GM23248 (cell line): ENCODE measurements around the gene OVOL1. TPM values are rescaled to one million over a fixed set of nuclear protein-coding genes. Genes with fewer than 3 reads are reported as not detected.

ENCODE experiments used
- DNase-seq: peaks from one replicate; pipeline ENCODE4 v3.0.0-alpha.2; 2015
- H2AFZ ChIP-seq: fragments of 200-600 bp; sonication (generic); 2 replicates; pipeline ENCODE4 v1.6.1; 2016; ENCODE audit warnings: antibody characterized with exemption
- H3F3A ChIP-seq: fragments of 200-600 bp; sonication (generic); 2 replicates; pipeline ENCODE4 v1.6.1; 2016; ENCODE audit warnings: mild to moderate bottlenecking, antibody characterized with exemption, mixed run types; ENCODE audit not compliant: insufficient read depth
- H3K27ac ChIP-seq: fragments of 200-600 bp; sonication (generic); 2 replicates; pipeline ENCODE4 v1.5.1; 2016; ENCODE audit warnings: mild to moderate bottlenecking
- H3K27me3 ChIP-seq: fragments of 200-600 bp; sonication (generic); replicated peaks from 2 replicates; pipeline ENCODE4 v1.6.1; 2016; ENCODE audit warnings: mild to moderate bottlenecking; ENCODE audit not compliant: insufficient read depth
- H3K36me3 ChIP-seq: fragments of 200-600 bp; sonication (generic); 2 replicates; pipeline ENCODE4 v1.6.1; 2016; ENCODE audit warnings: low read depth, mild to moderate bottlenecking
- H3K4me1 ChIP-seq: fragments of 200-600 bp; sonication (generic); 2 replicates; pipeline ENCODE4 v1.6.1; 2016; ENCODE audit warnings: mild to moderate bottlenecking; ENCODE audit not compliant: insufficient read depth
- H3K4me2 ChIP-seq: fragments of 200-600 bp; sonication (generic); one replicate; pipeline ENCODE4 v1.6.1; 2016; ENCODE audit warnings: mild to moderate bottlenecking; ENCODE audit not compliant: unreplicated experiment
- H3K4me3 ChIP-seq: fragments of 200-600 bp; sonication (generic); 2 replicates; pipeline ENCODE4 v1.5.1; 2016; ENCODE audit warnings: mild to moderate bottlenecking
- H3K79me2 ChIP-seq: fragments of 200-600 bp; sonication (generic); 2 replicates; pipeline ENCODE4 v1.6.1; 2016; ENCODE audit warnings: mild to moderate bottlenecking; ENCODE audit not compliant: insufficient read depth
- H3K9ac ChIP-seq: fragments of 200-600 bp; sonication (generic); 2 replicates; pipeline ENCODE4 v1.6.1; 2016; ENCODE audit warnings: mild to moderate bottlenecking
- H3K9me2 ChIP-seq: fragments of 200-600 bp; sonication (generic); 2 replicates; pipeline ENCODE4 v1.6.1; 2016; ENCODE audit warnings: mixed run types, mild to moderate bottlenecking, moderate library complexity; ENCODE audit not compliant: insufficient read depth
- H3K9me3 ChIP-seq: fragments of 200-600 bp; sonication (generic); one replicate; pipeline ENCODE4 v1.6.1; 2017; ENCODE audit warnings: low read depth
- H4K20me1 ChIP-seq: fragments of 200-600 bp; sonication (generic); 2 replicates; pipeline ENCODE4 v1.6.0; 2016; ENCODE audit not compliant: insufficient read depth
- EZH2 ChIP-seq: fragments of 200-600 bp; sonication (generic); IDR thresholded peaks from 2 replicates; pipeline ENCODE4 v1.6.1; 2018; ENCODE audit warnings: antibody characterized with exemption, mild to moderate bottlenecking; ENCODE audit not compliant: insufficient read depth, poor library complexity, severe bottlenecking
- EZH2phosphoT487 ChIP-seq: fragments of 200-600 bp; sonication (generic); IDR thresholded peaks from 2 replicates; pipeline ENCODE4 v1.6.1; 2018; ENCODE audit warnings: antibody characterized with exemption, moderate library complexity, mild to moderate bottlenecking, low read depth; ENCODE audit not compliant: insufficient read depth
- WGBS, 2 experiments: methylation state at CpG; one replicate each; pipeline ENCODE4 v1.1.6; 2015 to 2017; ENCODE audit warnings: low lambda C conversion rate in 2 of 2, low coverage in 1 of 2; ENCODE audit errors: missing lambda C conversion rate in 2 of 2; 5-methylcytosine and 5-hydroxymethylcytosine counted together
- in situ Hi-C: fragments of 300-500 bp; cut with MboI; formaldehyde crosslinking; loops from 2 replicates; pipeline ENCODE4 v1.15.0; 2020
- polyA plus RNA-seq: library from polyadenylated mRNA; unstranded; fragments of >200 nt; fragmentation: Nextera tagmentation; extraction: Ambion mirVana; gene quantifications from 2 replicates; pipeline ENCODE4 v1.2.1, GENCODE V29; 2016
- total RNA-seq: library from RNA; depleted of rRNA; stranded (reverse); fragments of >200 nt; shearing (Covaris generic); gene quantifications from 2 replicates; pipeline ENCODE4 v1.2.3, GENCODE V29; 2014; rRNA removed

OVOL1 gene
- total RNA-seq (not detected in 2 replicates), polyA plus RNA-seq (not detected in 2 replicates)

DNA sequence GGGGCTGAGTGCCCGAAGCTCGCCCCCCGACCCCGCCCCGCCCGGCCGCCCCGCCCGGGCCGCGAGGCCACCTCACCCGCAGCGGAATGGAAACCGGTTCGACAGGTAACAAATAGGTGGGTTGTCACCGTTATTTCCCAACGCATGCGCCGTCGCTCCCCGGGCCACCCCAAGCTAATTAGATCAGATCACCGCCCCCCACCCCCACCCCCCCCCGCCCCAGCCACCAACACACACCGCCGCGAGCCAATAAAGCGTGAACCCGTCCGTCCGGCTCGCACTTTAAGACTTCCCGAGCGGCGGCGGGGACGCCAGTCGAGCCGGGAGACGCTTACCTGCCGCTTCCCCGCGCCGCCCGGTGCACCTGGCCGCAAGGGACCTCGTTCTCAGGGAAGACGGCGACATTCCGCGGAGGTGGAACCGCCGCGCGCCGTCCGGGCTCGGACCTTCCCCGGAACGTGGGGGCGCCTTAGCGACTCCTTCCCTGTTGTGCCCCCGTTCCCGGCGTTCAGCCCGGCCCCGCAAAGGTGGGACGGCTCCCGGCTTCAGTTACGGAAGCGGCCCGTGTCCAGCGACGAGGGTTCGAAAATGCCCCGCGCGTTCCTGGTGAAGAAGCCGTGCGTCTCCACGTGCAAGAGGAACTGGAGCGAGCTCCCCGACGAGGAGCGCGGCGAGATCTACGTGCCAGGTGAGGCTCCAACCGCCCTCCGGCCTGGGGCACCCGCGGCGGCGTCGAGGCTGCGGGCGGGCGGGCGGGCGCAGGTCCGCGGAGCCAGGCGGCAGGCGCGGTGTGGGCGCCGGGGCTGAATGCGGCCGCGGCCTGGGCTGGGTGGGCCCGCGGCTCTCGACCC lies at the start of gene OVOL1:
TSS of gene OVOL1 (plus strand) at position 278 of the 851 bp plus-strand sequence. CDS start at position 589, 311 bp downstream.
- Histone ChIP-seq H3K9ac (no peak within 1 kb of the TSS), H3K4me1 (no peaks in the 10 kb centered on the region), H2AFZ (no peak within 1 kb of the TSS), H4K20me1 (no peaks in the 10 kb centered on the region), H3K27me3 (peaks cover 31% of the 10 kb centered on the region), H3K9me3 (no peaks in the 10 kb centered on the region), H3K4me3 (peak within 1 kb of the TSS; percentile 29; the same call in 1 of the 2 replicates), H3K9me2 (no peaks in the 10 kb centered on the region), H3K79me2 (no peaks in the 10 kb centered on the region), H3F3A (0 out of 2 replicates have a peak, but pooled peaks cover 3% of the 10 kb centered on the region), H3K27ac (no peak within 1 kb of the TSS), H3K4me2 (peak within 1 kb of the TSS; percentile 32), H3K36me3 (no peaks in the 10 kb centered on the region)
- in situ Hi-C loops = no loop called here
- DNase-seq = no peak
- 2% methylated on average over 63 to 74 of the region's 112 CpGs for WGBS, 2 experiments
- TF ChIP-seq EZH2 (peak; percentile 56), EZH2phosphoT487 (peak; percentile 65; the same call in 1 of the 2 replicates)

DNA sequence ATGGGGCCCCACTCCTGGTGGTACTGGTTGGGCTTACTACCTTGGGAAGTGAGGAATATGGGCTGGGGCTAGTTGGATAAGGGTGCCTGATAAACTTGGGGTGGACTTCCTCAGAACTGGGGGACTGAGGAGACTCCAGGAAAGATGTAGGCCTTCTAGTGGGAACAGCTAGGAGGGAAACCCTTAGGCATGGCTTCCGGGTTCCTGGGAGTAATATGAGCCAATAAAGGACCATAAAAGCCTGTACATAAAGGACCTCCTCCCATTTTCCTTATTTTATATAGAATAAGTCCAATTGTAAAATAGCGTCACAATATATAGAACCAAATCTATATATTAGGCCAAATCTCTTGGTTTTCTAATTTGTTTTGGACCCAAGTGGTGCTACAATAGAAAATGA lies 47.8 kb upstream of the OVOL1 start:
- Histone ChIP-seq H3K9ac (no peak overlapping the region), H3K27ac (no peak overlapping the region), H3K9me3 (no peaks in the 10 kb centered on the region), H3F3A (no peaks in the 10 kb centered on the region), H4K20me1 (no peaks in the 10 kb centered on the region), H3K4me1 (no peaks in the 10 kb centered on the region), H3K9me2 (no peaks in the 10 kb centered on the region), H3K27me3 (peaks cover 3% of the 10 kb centered on the region), H3K79me2 (no peaks in the 10 kb centered on the region), H3K4me2 (no peak overlapping the region), H2AFZ (no peak overlapping the region), H3K4me3 (no peak overlapping the region), H3K36me3 (no peaks in the 10 kb centered on the region)
- WGBS, 2 experiments = 51 to 68% methylated on average over 2 of the region's 2 CpGs
- no peak for DNase-seq
- in situ Hi-C loops = no loop called here
- no peak for TF ChIP-seq EZH2
- no peak for TF ChIP-seq EZH2phosphoT487

DNA sequence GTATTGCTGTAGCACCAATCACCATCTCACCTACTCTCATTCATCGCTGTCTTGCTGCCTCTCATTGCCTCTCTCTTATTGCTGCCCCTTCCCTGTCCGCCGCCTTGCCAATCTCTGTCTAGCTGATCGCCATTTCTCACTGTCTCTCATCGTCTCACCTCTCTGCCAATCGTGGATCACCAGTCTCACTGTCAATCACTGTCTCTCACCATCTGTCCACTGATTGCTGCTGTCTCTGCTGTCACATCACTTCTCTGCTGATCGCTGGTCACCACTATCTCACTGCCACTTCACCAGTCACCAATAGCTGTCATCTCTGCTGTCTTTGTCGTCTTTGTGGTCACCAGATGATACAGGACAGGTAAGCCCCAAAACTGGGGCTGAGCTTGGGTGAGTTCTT lies 45.7 kb upstream of the OVOL1 start:
- TF ChIP-seq EZH2phosphoT487 = no peak
- no peak for TF ChIP-seq EZH2
- DNase-seq = no peak

DNA sequence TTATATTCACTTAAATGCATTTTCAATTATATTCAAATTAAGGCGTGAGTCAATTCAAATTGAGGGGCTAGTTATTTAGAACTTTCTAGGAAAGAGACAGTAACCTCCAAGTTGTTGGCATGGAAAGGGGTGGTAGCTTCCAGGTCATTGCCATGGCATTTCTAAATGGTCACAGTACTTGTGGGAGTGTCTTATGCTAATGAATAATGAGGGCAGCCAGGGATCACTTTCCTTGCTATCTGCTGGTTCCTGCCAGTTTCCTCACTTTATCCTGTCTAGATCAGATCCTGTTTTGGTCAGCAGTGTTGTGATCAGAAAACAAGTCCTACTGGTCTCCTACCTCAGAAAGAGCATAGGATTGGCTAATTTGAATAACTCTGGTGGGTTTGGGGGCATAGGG lies 44.5 kb upstream of the OVOL1 start:
- H3K9ac ChIP-seq = no peak overlapping the region
- no peaks in the 10 kb centered on the region for H4K20me1 ChIP-seq
- no peaks in the 10 kb centered on the region for H3K9me3 ChIP-seq
- no peak overlapping the region for H2AFZ ChIP-seq
- no peak overlapping the region for H3K4me3 ChIP-seq
- no peak overlapping the region for H3K4me2 ChIP-seq
- no peaks in the 10 kb centered on the region for H3F3A ChIP-seq
- 83 to 88% methylated on average over 1 of the region's 1 CpG for WGBS, 2 experiments
- H3K27ac ChIP-seq = no peak overlapping the region
- no peaks in the 10 kb centered on the region for H3K4me1 ChIP-seq
- no peaks in the 10 kb centered on the region for H3K36me3 ChIP-seq
- in situ Hi-C loops = no loop called here
- TF ChIP-seq EZH2phosphoT487 = no peak
- no peak for TF ChIP-seq EZH2
- no peaks in the 10 kb centered on the region for H3K79me2 ChIP-seq
- no peaks in the 10 kb centered on the region for H3K9me2 ChIP-seq
- DNase-seq = no peak
- peaks cover 3% of the 10 kb centered on the region; the same call in 1 of the 2 replicates for H3K27me3 ChIP-seq

More for the DNA sequence above, 45.7 kb upstream of the OVOL1 start:
- H3K9me2 ChIP-seq = no peaks in the 10 kb centered on the region
- no peak overlapping the region for H3K27ac ChIP-seq
- H4K20me1 ChIP-seq = no peaks in the 10 kb centered on the region
- H3K4me2 ChIP-seq = no peak overlapping the region
- no peak overlapping the region for H3K4me3 ChIP-seq
- in situ Hi-C loops = no loop called here
- no peaks in the 10 kb centered on the region for H3K79me2 ChIP-seq
- H3K9ac ChIP-seq = no peak overlapping the region
- no peaks in the 10 kb centered on the region for H3F3A ChIP-seq
- no peak overlapping the region for H2AFZ ChIP-seq
- H3K9me3 ChIP-seq = no peaks in the 10 kb centered on the region
- peaks cover 3% of the 10 kb centered on the region; the same call in 1 of the 2 replicates for H3K27me3 ChIP-seq
- H3K4me1 ChIP-seq = no peaks in the 10 kb centered on the region
- WGBS, 2 experiments = 58 to 67% methylated on average over 8 of the region's 8 CpGs
- H3K36me3 ChIP-seq = no peaks in the 10 kb centered on the region
